Measurements from ENCODE around the gene YIF1B. TPM values are rescaled to one million over a fixed set of nuclear protein-coding genes. Genes with fewer than 3 reads are reported as not detected.
A peak's percentile ranks its signal among the peaks of the same experiment; 100 is the strongest.
"Not testable (repeated sequence)": the region's sequence is repeated elsewhere in the genome, so short reads cannot be mapped to it uniquely, and the experiment has no call there.

The YIF1B gene
- total and polyA plus RNA-seq, 7 experiments from 2014 or later = 26.1 to 84.7 (median 38.2) TPM

GRCh38 chr19:38350883-38351282, 35.1 kb upstream of the YIF1B start:
- Mint-ChIP-seq H3K36me3 (peaks cover 0 to 6% (median 0%) of the 10 kb centered on the region in 5 donors), H3K4me3 (peak overlapping the region in 1 of 10 donors; percentile 22), H3K27me3 (peaks cover 0 to 4% (median 0%) of the 10 kb centered on the region in 5 donors), H3K4me1 (peaks cover 0 to 1% (median 0%) of the 10 kb centered on the region in 7 donors), H3K9me3 (no peaks in the 10 kb centered on the region), H3K27ac (no peak overlapping the region)
- ChIA-PET CTCF (no interaction called here), POLR2A (no interaction called here)
- Histone ChIP-seq H3K27ac (ENCODE audit: low read depth, low read length) (no peak overlapping the region), H3K36me3 (ENCODE audit: control insufficient read depth in 2 of 3, insufficient read depth in 3 of 3, low read length in 3 of 3) (no peaks in the 10 kb centered on the region), H3K9me3 (ENCODE audit: control insufficient read depth in 2 of 3, low read length in 3 of 3) (no peaks in the 10 kb centered on the region), H3K4me1 (ENCODE audit: control insufficient read depth in 2 of 2, insufficient read depth in 2 of 2, low read length in 2 of 2) (no peaks in the 10 kb centered on the region), H3K4me3 (ENCODE audit: low read length) (no peak overlapping the region), H3K27me3 (ENCODE audit: control insufficient read depth in 2 of 2, insufficient read depth in 2 of 2, low read length in 2 of 2) (no peaks in the 10 kb centered on the region)
- DNase-seq (no peak), ATAC-seq (no peak)
- intact Hi-C loops (cut with micrococcal nuclease) = no loop called here

GRCh38 chr19:38346837-38347236, 31.1 kb upstream of the YIF1B start:
- DNase-seq = no peak
- Histone ChIP-seq H3K36me3 (ENCODE audit: control insufficient read depth in 2 of 3, insufficient read depth in 3 of 3, low read length in 3 of 3) (peaks cover 0 to 9% (median 0%) of the 10 kb centered on the region in 3 experiments), H3K27me3 (ENCODE audit: control insufficient read depth in 2 of 2, insufficient read depth in 2 of 2, low read length in 2 of 2) (no peaks in the 10 kb centered on the region), H3K9me3 (ENCODE audit: control insufficient read depth in 2 of 3, low read length in 3 of 3) (no peaks in the 10 kb centered on the region), H3K27ac (ENCODE audit: low read depth, low read length) (no peak overlapping the region), H3K4me3 (ENCODE audit: low read length) (no peak overlapping the region), H3K4me1 (ENCODE audit: control insufficient read depth in 2 of 2, insufficient read depth in 2 of 2, low read length in 2 of 2) (no peaks in the 10 kb centered on the region)
- H3K36me3 Mint-ChIP-seq = peaks cover 0 to 9% (median 0%) of the 10 kb centered on the region in 5 donors
- no peaks in the 10 kb centered on the region for H3K27me3 Mint-ChIP-seq
- ATAC-seq = no peak
- H3K9me3 Mint-ChIP-seq = no peaks in the 10 kb centered on the region
- POLR2A ChIA-PET = no interaction called here
- intact Hi-C loops (cut with micrococcal nuclease) = no loop called here
- H3K4me1 Mint-ChIP-seq = peaks cover 0 to 2% (median 0%) of the 10 kb centered on the region in 7 donors
- no peak overlapping the region for H3K27ac Mint-ChIP-seq
- CTCF ChIA-PET = no interaction called here
- no peak overlapping the region for H3K4me3 Mint-ChIP-seq

- H3K27me3 Mint-ChIP-seq = no peaks in the 10 kb centered on the region
- intact Hi-C loops (cut with micrococcal nuclease) = no loop called here
- POLR2A ChIA-PET = no interaction called here
- H3K27ac Mint-ChIP-seq = no peak overlapping the region
- peaks cover 3 to 5% of the 10 kb centered on the region in 2 donors for H3K4me1 ChIP-seq (ENCODE audit: control insufficient read depth in 2 of 2, insufficient read depth in 2 of 2, low read length in 2 of 2)
- no peak for DNase-seq
- CTCF ChIA-PET = interaction anchor here (0.6 kb wide), 1 partner anchor 33 kb away, joined by 3 read pairs; the partner anchor contains the start of gene PSMD8
- H3K27me3 ChIP-seq (ENCODE audit: control insufficient read depth in 2 of 2, insufficient read depth in 2 of 2, low read length in 2 of 2) = no peaks in the 10 kb centered on the region
- peaks cover 0 to 9% (median 0%) of the 10 kb centered on the region in 3 experiments for H3K36me3 ChIP-seq (ENCODE audit: control insufficient read depth in 2 of 3, insufficient read depth in 3 of 3, low read length in 3 of 3)
- no peak overlapping the region for H3K4me3 Mint-ChIP-seq
- ATAC-seq = no peak
- peaks cover 0 to 4% (median 0%) of the 10 kb centered on the region in 5 donors for H3K36me3 Mint-ChIP-seq
- H3K27ac ChIP-seq (ENCODE audit: low read depth, low read length) = no peak overlapping the region
- H3K4me3 ChIP-seq (ENCODE audit: low read length) = no peak overlapping the region
- H3K9me3 ChIP-seq (ENCODE audit: control insufficient read depth in 2 of 3, low read length in 3 of 3) = no peaks in the 10 kb centered on the region
- no peaks in the 10 kb centered on the region for H3K9me3 Mint-ChIP-seq
- H3K4me1 Mint-ChIP-seq = peaks cover 16 to 27% (median 17%) of the 10 kb centered on the region in 7 donors
Measured at GRCh38 chr19:38340927-38341326, 25.2 kb upstream of the YIF1B start.

- H3K27me3 Mint-ChIP-seq; H3K27ac ChIP-seq (ENCODE audit: low read depth, low read length); H3K4me1 ChIP-seq (ENCODE audit: control insufficient read depth in 2 of 2, insufficient read depth in 2 of 2, low read length in 2 of 2); H3K9me3 Mint-ChIP-seq; H3K9me3 ChIP-seq (ENCODE audit: control insufficient read depth in 2 of 3, low read length in 3 of 3); H3K36me3 ChIP-seq (ENCODE audit: control insufficient read depth in 2 of 3, insufficient read depth in 3 of 3, low read length in 3 of 3); H3K4me3 ChIP-seq (ENCODE audit: low read length); H3K27me3 ChIP-seq (ENCODE audit: control insufficient read depth in 2 of 2, insufficient read depth in 2 of 2, low read length in 2 of 2); DNase-seq; ATAC-seq; H3K36me3 Mint-ChIP-seq: not testable (repeated sequence)
- ChIA-PET POLR2A (interaction anchor here (1.6 kb wide), 1 partner anchor 35 kb away, joined by 4 read pairs; the partner anchor contains the start of gene PSMD8), CTCF (interaction anchor here (0.7 to 1.2 kb wide), 2 partner anchors 69 to 95 kb away, joined by 3 to 4 read pairs; no protein-coding TSS in a partner anchor)
- peak overlapping the region in 3 of 9 donors; percentile 61 to 85 (median 74) for H3K27ac Mint-ChIP-seq
- H3K4me1 Mint-ChIP-seq = peaks cover 16 to 28% (median 17%) of the 10 kb centered on the region in 7 donors
- H3K4me3 Mint-ChIP-seq = peak overlapping the region in 3 of 10 donors; percentile 45 to 84 (median 47)
- intact Hi-C loops (cut with micrococcal nuclease) = loop anchor here in 1 of 2 donors (5.0 to 10.0 kb wide), 3 partner anchors 112 to 1484 kb away; partner anchors contain the start of gene ZNF345
Measured at GRCh38 chr19:38339011-38339410, 23.3 kb upstream of the YIF1B start.

- Mint-ChIP-seq H3K9me3 (no peaks in the 10 kb centered on the region), H3K27me3 (no peaks in the 10 kb centered on the region), H3K27ac (peak overlapping the region; percentile 91 to 100 (median 97)), H3K36me3 (no peaks in the 10 kb centered on the region), H3K4me1 (peaks cover 16 to 28% (median 17%) of the 10 kb centered on the region in 7 donors), H3K4me3 (peak overlapping the region; percentile 92 to 100 (median 96))
- ATAC-seq = no peak
- Histone ChIP-seq H3K4me3 (ENCODE audit: low read length) (peak overlapping the region; percentile 92), H3K36me3 (ENCODE audit: control insufficient read depth in 2 of 3, insufficient read depth in 3 of 3, low read length in 3 of 3) (no peaks in the 10 kb centered on the region), H3K27me3 (ENCODE audit: control insufficient read depth in 2 of 2, insufficient read depth in 2 of 2, low read length in 2 of 2) (no peaks in the 10 kb centered on the region), H3K4me1 (ENCODE audit: control insufficient read depth in 2 of 2, insufficient read depth in 2 of 2, low read length in 2 of 2) (peaks cover 3 to 5% of the 10 kb centered on the region in 2 donors), H3K9me3 (ENCODE audit: control insufficient read depth in 2 of 3, low read length in 3 of 3) (no peaks in the 10 kb centered on the region), H3K27ac (ENCODE audit: low read depth, low read length) (peak overlapping the region; percentile 86)
- ChIA-PET POLR2A (interaction anchor here (0.9 to 2.2 kb wide), 4 partner anchors 21 to 430 kb away, joined by 3 to 24 read pairs (median 8); partner anchors contain the start of genes FAM98C, PSMD8 and SIPA1L3), CTCF (no interaction called here)
- intact Hi-C loops (cut with micrococcal nuclease) = loop anchor here (1.0 to 10.0 kb wide), 7 partner anchors 17 to 1483 kb away; partner anchors contain the start of genes ZNF345 (in 1 of the 2) and ZNF570 (in 1 of the 2)
- DNase-seq = no peak
Measured at GRCh38 chr19:38337360-38337653, 21.6 kb upstream of the YIF1B start.

GRCh38 chr19:38336638-38337359, 21.1 kb upstream of the YIF1B start:
- DNase-seq (peak; percentile 83 to 95 (median 93)), ATAC-seq (peak; percentile 81)
- Mint-ChIP-seq H3K4me3 (peak overlapping the region; percentile 92 to 100 (median 96)), H3K36me3 (no peaks in the 10 kb centered on the region), H3K9me3 (no peaks in the 10 kb centered on the region), H3K4me1 (peaks cover 16 to 28% (median 17%) of the 10 kb centered on the region in 7 donors), H3K27me3 (no peaks in the 10 kb centered on the region), H3K27ac (peak overlapping the region; percentile 91 to 100 (median 97))
- peak overlapping the region; percentile 92 for H3K4me3 ChIP-seq (ENCODE audit: low read length)
- H3K27me3 ChIP-seq (ENCODE audit: control insufficient read depth in 2 of 2, insufficient read depth in 2 of 2, low read length in 2 of 2) = no peaks in the 10 kb centered on the region
- H3K36me3 ChIP-seq (ENCODE audit: control insufficient read depth in 2 of 3, insufficient read depth in 3 of 3, low read length in 3 of 3) = no peaks in the 10 kb centered on the region
- no peaks in the 10 kb centered on the region for H3K9me3 ChIP-seq (ENCODE audit: control insufficient read depth in 2 of 3, low read length in 3 of 3)
- peaks cover 3 to 5% of the 10 kb centered on the region in 2 donors for H3K4me1 ChIP-seq (ENCODE audit: control insufficient read depth in 2 of 2, insufficient read depth in 2 of 2, low read length in 2 of 2)
- intact Hi-C loops (cut with micrococcal nuclease) = loop anchor here (1.0 to 10.0 kb wide), 15 partner anchors 16 to 1482 kb away; partner anchors contain the start of genes EIF3K (in 2 of the 2), PSMD8 (in 2 of the 2), ACTN4 (in 1 of the 2) and GGN (in 1 of the 2)
- ChIA-PET CTCF (interaction anchor here (2.1 kb wide), 1 partner anchor 37 kb away, joined by 12 read pairs; the partner anchor contains the start of gene PSMD8), POLR2A (interaction anchor here (0.9 to 2.2 kb wide), 6 partner anchors 19 to 430 kb away, joined by 3 to 24 read pairs (median 4); partner anchors contain the start of genes FAM98C, PSMD8 and SIPA1L3)
- peak overlapping the region; percentile 86 for H3K27ac ChIP-seq (ENCODE audit: low read depth, low read length)
